Middle frontal gyrus (tissue), 1 donor: ENCODE measurements around the gene ZFP62.
A peak's percentile ranks its signal among the peaks of the same experiment; 100 is the strongest.

Source experiments
- DNase-seq: peaks from one replicate; pipeline ENCODE4 v3.0.0-alpha.2; 2015; ENCODE audit warnings: low spot score; ENCODE audit errors: extremely low spot score

ZFP62 gene

GRCh38 chr5:180868960-180869359 is 7.9 kb upstream of the ZFP62 start:
- DNase-seq = peak; percentile 66

GRCh38 chr5:180866985-180867384 is 5.9 kb upstream of the ZFP62 start:
- DNase-seq = no peak

GRCh38 chr5:180865981-180866695 is 5.1 kb upstream of the ZFP62 start:
- DNase-seq = no peak

GRCh38 chr5:180862645-180863044 is 1.6 kb upstream of the ZFP62 start:
- DNase-seq = no peak

GRCh38 chr5:180860273-180860886 is 696 bp downstream of the ZFP62 start:
- no peak for DNase-seq

- DNase-seq = no peak
Measured at GRCh38 chr5:180858586-180858985, 2.5 kb downstream of the ZFP62 start.

GRCh38 chr5:180853848-180854176 is 7.3 kb downstream of the ZFP62 start:
- no peak for DNase-seq

GRCh38 chr5:180853121-180853847 is 7.8 kb downstream of the ZFP62 start:
- DNase-seq = no peak

GRCh38 chr5:180852495-180852894 is 8.6 kb downstream of the ZFP62 start:
- no peak for DNase-seq

GRCh38 chr5:180850434-180851078 is 10.5 kb downstream of the ZFP62 start:
- no peak for DNase-seq

- DNase-seq = no peak
Measured at GRCh38 chr5:180849827-180850226, 11.2 kb downstream of the ZFP62 start.

- DNase-seq = no peak
Measured at GRCh38 chr5:180848878-180849277, 12.2 kb downstream of the ZFP62 start.

- DNase-seq = no peak
Measured at GRCh38 chr5:180848265-180848664, 12.8 kb downstream of the ZFP62 start.

GRCh38 chr5:180847026-180847425 is 14.1 kb downstream of the ZFP62 start:
- DNase-seq = no peak

- no peak for DNase-seq
Measured at GRCh38 chr5:180844858-180845257, 16.2 kb downstream of the ZFP62 start.

GRCh38 chr5:180844432-180844831 is 16.6 kb downstream of the ZFP62 start:
- DNase-seq = no peak

GRCh38 chr5:180839935-180840334 is 21.1 kb downstream of the ZFP62 start:
- DNase-seq = no peak

- no peak for DNase-seq
Measured at GRCh38 chr5:180839227-180839626, 21.8 kb downstream of the ZFP62 start.

- DNase-seq = no peak
Measured at GRCh38 chr5:180837478-180837877, 23.6 kb downstream of the ZFP62 start.

- DNase-seq = no peak
Measured at GRCh38 chr5:180832638-180833068, 28.4 kb downstream of the ZFP62 start.

- DNase-seq = peak; percentile 56
Measured at GRCh38 chr5:180831139-180832093, 29.7 kb downstream of the ZFP62 start.
